H1 (cell line): ENCODE results near the gene GSG1L.

ENCODE experiments used
- BCL11A ChIP-seq, 2 experiments: IDR thresholded peaks; one replicate each; pipeline ENCODE4 v1.6.1; 2011; ENCODE audit warnings: low read depth in 2 of 2, low read length in 2 of 2, mild to moderate bottlenecking in 2 of 2
- CEBPB ChIP-seq: IDR thresholded peaks from 2 replicates; pipeline ENCODE4 v1.6.1; 2012; ENCODE audit warnings: low read depth, low read length
- EGR1 ChIP-seq: IDR thresholded peaks from 2 replicates; pipeline ENCODE4 v1.6.1; 2011; ENCODE audit warnings: low read depth, low read length, borderline replicate concordance
- EZH2 ChIP-seq: fragments of 200-600 bp; sonication (generic); IDR thresholded peaks from 2 replicates; pipeline ENCODE4 v1.7.1; 2012; ENCODE audit warnings: low read depth, mild to moderate bottlenecking, moderate library complexity, low read length, inconsistent platforms; ENCODE audit not compliant: severe bottlenecking
- POLR2A ChIP-seq, 2 experiments: IDR thresholded peaks; 1 replicate in 1 of 2; 2 replicates in 1 of 2; pipeline ENCODE4 v1.6.1; 2011; ENCODE audit warnings: low read depth in 2 of 2, low read length in 2 of 2, mild to moderate bottlenecking in 2 of 2; ENCODE audit errors: control extremely low read depth in 1 of 2
- POLR2AphosphoS5 ChIP-seq: IDR thresholded peaks from 2 replicates; pipeline ENCODE4 v1.6.1; 2011; ENCODE audit warnings: low read depth, low read length
- RAD21 ChIP-seq, 2 experiments: IDR thresholded peaks in 1 of 2; conservative IDR thresholded peaks in 1 of 2; 2 replicates each; pipeline ENCODE4 v1.6.1; 2011; ENCODE audit warnings: low read depth in 2 of 2, low read length in 2 of 2, improper control_type of control experiment in 1 of 2, inconsistent platforms in 1 of 2, mild to moderate bottlenecking in 1 of 2, moderate library complexity in 1 of 2
- SAP30 ChIP-seq: fragments of 300-600 bp; sonication (generic); IDR thresholded peaks from 2 replicates; pipeline ENCODE4 v1.7.1; 2012; ENCODE audit warnings: low read length, moderate library complexity, mild to moderate bottlenecking, inconsistent platforms; ENCODE audit not compliant: insufficient read depth, insufficient replicate concordance
- TAF1 ChIP-seq: IDR thresholded peaks from 2 replicates; pipeline ENCODE4 v1.6.1; 2011; ENCODE audit warnings: mild to moderate bottlenecking, low read depth, low read length
- ZNF274 ChIP-seq: IDR thresholded peaks from 2 replicates; pipeline ENCODE4 v1.7.0; 2012; ENCODE audit warnings: low read length, borderline replicate concordance; ENCODE audit errors: extremely low read depth
- TF ChIP-seq, protein P1 (sequence below), 3 experiments: IDR thresholded peaks; 1 replicate in 2 of 3; 2 replicates in 1 of 3; pipeline versions ENCODE4 v1.5.1 to v1.6.1; 2011; ENCODE audit warnings: low read length in 3 of 3, mild to moderate bottlenecking in 3 of 3, inconsistent platforms in 2 of 3, low read depth in 1 of 3, moderate library complexity in 1 of 3; ENCODE audit not compliant: insufficient read depth in 1 of 3; ENCODE audit errors: control extremely low read depth in 1 of 3

DNA sequence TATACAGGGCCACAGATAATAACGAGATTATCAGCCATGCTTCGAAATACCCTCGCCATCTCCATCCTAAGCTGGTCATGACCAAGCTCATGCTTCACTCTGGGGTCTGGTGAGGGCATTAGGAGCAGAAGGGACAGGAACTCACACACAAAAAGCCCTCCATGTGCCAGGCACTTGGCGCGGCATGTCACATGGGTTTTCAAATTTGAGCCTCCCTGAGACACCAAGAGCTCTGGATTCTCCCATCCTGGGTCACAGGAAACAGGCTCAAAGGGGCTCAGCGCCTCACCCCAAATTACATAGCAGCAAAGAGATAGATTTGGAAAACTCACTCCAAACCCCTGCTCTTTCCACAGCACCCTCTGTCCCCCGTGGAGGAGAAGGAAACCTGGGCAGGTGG lies 239.5 kb downstream of the GSG1L start:
- TF ChIP-seq, protein P1, sequence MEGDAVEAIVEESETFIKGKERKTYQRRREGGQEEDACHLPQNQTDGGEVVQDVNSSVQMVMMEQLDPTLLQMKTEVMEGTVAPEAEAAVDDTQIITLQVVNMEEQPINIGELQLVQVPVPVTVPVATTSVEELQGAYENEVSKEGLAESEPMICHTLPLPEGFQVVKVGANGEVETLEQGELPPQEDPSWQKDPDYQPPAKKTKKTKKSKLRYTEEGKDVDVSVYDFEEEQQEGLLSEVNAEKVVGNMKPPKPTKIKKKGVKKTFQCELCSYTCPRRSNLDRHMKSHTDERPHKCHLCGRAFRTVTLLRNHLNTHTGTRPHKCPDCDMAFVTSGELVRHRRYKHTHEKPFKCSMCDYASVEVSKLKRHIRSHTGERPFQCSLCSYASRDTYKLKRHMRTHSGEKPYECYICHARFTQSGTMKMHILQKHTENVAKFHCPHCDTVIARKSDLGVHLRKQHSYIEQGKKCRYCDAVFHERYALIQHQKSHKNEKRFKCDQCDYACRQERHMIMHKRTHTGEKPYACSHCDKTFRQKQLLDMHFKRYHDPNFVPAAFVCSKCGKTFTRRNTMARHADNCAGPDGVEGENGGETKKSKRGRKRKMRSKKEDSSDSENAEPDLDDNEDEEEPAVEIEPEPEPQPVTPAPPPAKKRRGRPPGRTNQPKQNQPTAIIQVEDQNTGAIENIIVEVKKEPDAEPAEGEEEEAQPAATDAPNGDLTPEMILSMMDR (IDR thresholded peaks at IDR 0.05; ENCODE audit: control extremely low read depth in 1 of 3, insufficient read depth in 1 of 3, low read depth in 1 of 3, low read length in 3 of 3): no peak
- TF ChIP-seq POLR2A (IDR thresholded peaks at IDR 0.05; ENCODE audit: control extremely low read depth in 1 of 2, low read depth in 2 of 2, low read length in 2 of 2): no peak
- no peak for TF ChIP-seq SAP30
- no peak for TF ChIP-seq RAD21 (IDR thresholded peaks at IDR 0.05 in 1 of 2, conservative IDR thresholded peaks at IDR 0.05 in 1 of 2; ENCODE audit: low read depth in 2 of 2, low read length in 2 of 2)
- no peak for TF ChIP-seq BCL11A (IDR thresholded peaks at IDR 0.05; ENCODE audit: low read depth in 2 of 2, low read length in 2 of 2)
- no peak for TF ChIP-seq CEBPB
- no peak for TF ChIP-seq ZNF274
- TF ChIP-seq TAF1: no peak
- TF ChIP-seq POLR2AphosphoS5: no peak
- TF ChIP-seq EGR1: no peak
- no peak for TF ChIP-seq EZH2
